ENCODE results near the gene UQCRC1.

- TF ChIP-seq, protein P1, sequence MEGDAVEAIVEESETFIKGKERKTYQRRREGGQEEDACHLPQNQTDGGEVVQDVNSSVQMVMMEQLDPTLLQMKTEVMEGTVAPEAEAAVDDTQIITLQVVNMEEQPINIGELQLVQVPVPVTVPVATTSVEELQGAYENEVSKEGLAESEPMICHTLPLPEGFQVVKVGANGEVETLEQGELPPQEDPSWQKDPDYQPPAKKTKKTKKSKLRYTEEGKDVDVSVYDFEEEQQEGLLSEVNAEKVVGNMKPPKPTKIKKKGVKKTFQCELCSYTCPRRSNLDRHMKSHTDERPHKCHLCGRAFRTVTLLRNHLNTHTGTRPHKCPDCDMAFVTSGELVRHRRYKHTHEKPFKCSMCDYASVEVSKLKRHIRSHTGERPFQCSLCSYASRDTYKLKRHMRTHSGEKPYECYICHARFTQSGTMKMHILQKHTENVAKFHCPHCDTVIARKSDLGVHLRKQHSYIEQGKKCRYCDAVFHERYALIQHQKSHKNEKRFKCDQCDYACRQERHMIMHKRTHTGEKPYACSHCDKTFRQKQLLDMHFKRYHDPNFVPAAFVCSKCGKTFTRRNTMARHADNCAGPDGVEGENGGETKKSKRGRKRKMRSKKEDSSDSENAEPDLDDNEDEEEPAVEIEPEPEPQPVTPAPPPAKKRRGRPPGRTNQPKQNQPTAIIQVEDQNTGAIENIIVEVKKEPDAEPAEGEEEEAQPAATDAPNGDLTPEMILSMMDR (IDR thresholded peaks at IDR 0.05; ENCODE audit: insufficient read depth, low read depth, low read length) = no peak
- no peak for TF ChIP-seq EZH2 (IDR thresholded peaks at IDR 0.05; ENCODE audit: insufficient read depth, low read length)
Observed at GRCh38 chr3:48631516-48632448, 22.3 kb upstream of the UQCRC1 start.

Measured in astrocyte (in vitro differentiated cells and primary cell).